A549 (cell line): ENCODE measurements around the gene SRPK2.

Experiments
- CEBPB ChIP-seq, 2 experiments: fragments of >200 bp in 1 of 2; sonication (Bioruptor Twin) in 1 of 2; formaldehyde crosslinking in 1 of 2; IDR thresholded peaks; 2 replicates each; pipeline ENCODE4 v1.6.1; 2012 to 2016
- CHD2 ChIP-seq: fragments of 150-350 bp; IDR thresholded peaks from 2 replicates; pipeline ENCODE4 v1.6.1; 2014; ENCODE audit warnings: low read length; ENCODE audit not compliant: partially characterized antibody
- CTCF ChIP-seq: fragments of >200 bp; sonication (Bioruptor Twin); formaldehyde crosslinking; IDR thresholded peaks from 3 replicates; pipeline ENCODE4 v1.5.1; 2016
- JUN ChIP-seq, 2 experiments: fragments of >200 bp; sonication (Bioruptor Twin); formaldehyde crosslinking; IDR thresholded peaks; 2 replicates in 1 of 2; 3 replicates in 1 of 2; pipeline ENCODE4 v1.6.1; 2016 to 2017
- MAX ChIP-seq: IDR thresholded peaks from 2 replicates; pipeline ENCODE4 v1.6.1; 2012
- MYC ChIP-seq: IDR thresholded peaks from 2 replicates; pipeline ENCODE4 v1.6.1; 2012; ENCODE audit warnings: mild to moderate bottlenecking, inconsistent platforms, low read length, improper control_type of control experiment, borderline replicate concordance
- POLR2A ChIP-seq: IDR thresholded peaks from 2 replicates; pipeline ENCODE4 v1.6.1; 2012; ENCODE audit warnings: mild to moderate bottlenecking, low read length
- RFX5 ChIP-seq: fragments of 450-650 bp; IDR thresholded peaks from 2 replicates; pipeline ENCODE4 v1.7.1; 2014; ENCODE audit warnings: antibody characterized with exemption, mild to moderate bottlenecking, moderate library complexity
- TF ChIP-seq, protein P1 (sequence below): fragments of 150-350 bp; IDR thresholded peaks from 2 replicates; pipeline ENCODE4 v1.6.1; 2014; ENCODE audit warnings: low read depth, mild to moderate bottlenecking, low read length
- TF ChIP-seq, protein P2 (sequence below): fragments of 200-600 bp; sonication (generic); IDR thresholded peaks from 2 replicates; pipeline ENCODE4 v1.6.1; 2016; ENCODE audit warnings: antibody characterized with exemption, mild to moderate bottlenecking, moderate library complexity
- TF ChIP-seq, protein P3 (sequence below): IDR thresholded peaks from 2 replicates; pipeline ENCODE4 v1.6.1; 2012; ENCODE audit warnings: low read depth, borderline replicate concordance

- no peak for TF ChIP-seq RFX5
- no peak for TF ChIP-seq MAX
- TF ChIP-seq CHD2 = no peak
- TF ChIP-seq CTCF = no peak
- TF ChIP-seq, protein P1, sequence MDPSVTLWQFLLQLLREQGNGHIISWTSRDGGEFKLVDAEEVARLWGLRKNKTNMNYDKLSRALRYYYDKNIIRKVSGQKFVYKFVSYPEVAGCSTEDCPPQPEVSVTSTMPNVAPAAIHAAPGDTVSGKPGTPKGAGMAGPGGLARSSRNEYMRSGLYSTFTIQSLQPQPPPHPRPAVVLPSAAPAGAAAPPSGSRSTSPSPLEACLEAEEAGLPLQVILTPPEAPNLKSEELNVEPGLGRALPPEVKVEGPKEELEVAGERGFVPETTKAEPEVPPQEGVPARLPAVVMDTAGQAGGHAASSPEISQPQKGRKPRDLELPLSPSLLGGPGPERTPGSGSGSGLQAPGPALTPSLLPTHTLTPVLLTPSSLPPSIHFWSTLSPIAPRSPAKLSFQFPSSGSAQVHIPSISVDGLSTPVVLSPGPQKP = no peak
- TF ChIP-seq, protein P2, sequence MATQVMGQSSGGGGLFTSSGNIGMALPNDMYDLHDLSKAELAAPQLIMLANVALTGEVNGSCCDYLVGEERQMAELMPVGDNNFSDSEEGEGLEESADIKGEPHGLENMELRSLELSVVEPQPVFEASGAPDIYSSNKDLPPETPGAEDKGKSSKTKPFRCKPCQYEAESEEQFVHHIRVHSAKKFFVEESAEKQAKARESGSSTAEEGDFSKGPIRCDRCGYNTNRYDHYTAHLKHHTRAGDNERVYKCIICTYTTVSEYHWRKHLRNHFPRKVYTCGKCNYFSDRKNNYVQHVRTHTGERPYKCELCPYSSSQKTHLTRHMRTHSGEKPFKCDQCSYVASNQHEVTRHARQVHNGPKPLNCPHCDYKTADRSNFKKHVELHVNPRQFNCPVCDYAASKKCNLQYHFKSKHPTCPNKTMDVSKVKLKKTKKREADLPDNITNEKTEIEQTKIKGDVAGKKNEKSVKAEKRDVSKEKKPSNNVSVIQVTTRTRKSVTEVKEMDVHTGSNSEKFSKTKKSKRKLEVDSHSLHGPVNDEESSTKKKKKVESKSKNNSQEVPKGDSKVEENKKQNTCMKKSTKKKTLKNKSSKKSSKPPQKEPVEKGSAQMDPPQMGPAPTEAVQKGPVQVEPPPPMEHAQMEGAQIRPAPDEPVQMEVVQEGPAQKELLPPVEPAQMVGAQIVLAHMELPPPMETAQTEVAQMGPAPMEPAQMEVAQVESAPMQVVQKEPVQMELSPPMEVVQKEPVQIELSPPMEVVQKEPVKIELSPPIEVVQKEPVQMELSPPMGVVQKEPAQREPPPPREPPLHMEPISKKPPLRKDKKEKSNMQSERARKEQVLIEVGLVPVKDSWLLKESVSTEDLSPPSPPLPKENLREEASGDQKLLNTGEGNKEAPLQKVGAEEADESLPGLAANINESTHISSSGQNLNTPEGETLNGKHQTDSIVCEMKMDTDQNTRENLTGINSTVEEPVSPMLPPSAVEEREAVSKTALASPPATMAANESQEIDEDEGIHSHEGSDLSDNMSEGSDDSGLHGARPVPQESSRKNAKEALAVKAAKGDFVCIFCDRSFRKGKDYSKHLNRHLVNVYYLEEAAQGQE = no peak
- TF ChIP-seq JUN (IDR thresholded peaks at IDR 0.05) = no peak
- TF ChIP-seq POLR2A = no peak
- TF ChIP-seq CEBPB (IDR thresholded peaks at IDR 0.05) = no peak
- TF ChIP-seq MYC = no peak
- TF ChIP-seq, protein P3, sequence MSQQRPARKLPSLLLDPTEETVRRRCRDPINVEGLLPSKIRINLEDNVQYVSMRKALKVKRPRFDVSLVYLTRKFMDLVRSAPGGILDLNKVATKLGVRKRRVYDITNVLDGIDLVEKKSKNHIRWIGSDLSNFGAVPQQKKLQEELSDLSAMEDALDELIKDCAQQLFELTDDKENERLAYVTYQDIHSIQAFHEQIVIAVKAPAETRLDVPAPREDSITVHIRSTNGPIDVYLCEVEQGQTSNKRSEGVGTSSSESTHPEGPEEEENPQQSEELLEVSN = no peak
Observed at GRCh38 chr7:105364684-105365083, 24.0 kb downstream of the SRPK2 start.
